Lower leg skin (tissue), 4 donors: ENCODE results near the gene CUL4A. TPM values are rescaled to one million over a fixed set of nuclear protein-coding genes. Genes with fewer than 3 reads are reported as not detected.

ENCODE experiments used
- DNase-seq, 2 donors: peaks; one replicate each; pipeline ENCODE4 v3.0.0-alpha.2; 2019; ENCODE audit warnings: low spot score in 2 of 2
- H3K4me3 ChIP-seq: fragments of 200-600 bp; sonication (generic); 2 replicates; pipeline ENCODE4 v1.5.1; 2017; ENCODE audit warnings: mild to moderate bottlenecking, low read depth; ENCODE audit not compliant: poor library complexity, severe bottlenecking
- CTCF ChIP-seq, 3 donors: fragments of 450-650 bp; IDR thresholded peaks; one replicate each; pipeline ENCODE4 v1.5.1; 2016; ENCODE audit warnings: antibody characterized with exemption in 3 of 3, mild to moderate bottlenecking in 3 of 3, moderate library complexity in 2 of 3
- POLR2A ChIP-seq, 2 donors: fragments of 450-650 bp; IDR thresholded peaks; one replicate each; pipeline ENCODE4 v1.6.1; 2016 to 2017; ENCODE audit warnings: antibody characterized with exemption in 2 of 2, mild to moderate bottlenecking in 1 of 2, moderate library complexity in 1 of 2
- WGBS, 2 donors: methylation state at CpG; one replicate each; pipeline ENCODE4 v1.1.5; 2018; 5-methylcytosine and 5-hydroxymethylcytosine counted together
- intact Hi-C: fragments of 100-400 bp; cut with DNase I; formaldehyde crosslinking; loops from one replicate; pipeline ENCODE4 v1.15.0; 2023; ENCODE audit warnings: low total_unique reads
- total RNA-seq, 4 donors: library from RNA; depleted of rRNA; stranded (reverse); fragments of >200 nt; gene quantifications; one replicate each; pipeline ENCODE4 v1.1.0, GENCODE V29; 2016

The CUL4A gene
- total RNA-seq, 4 donors from 2014 or later: 80.7 to 146 (median 105) TPM

GRCh38 chr13:113216254-113217048 lies 7.0 kb downstream of the CUL4A start:
- no peak overlapping the region for H3K4me3 ChIP-seq
- no peak for TF ChIP-seq POLR2A (IDR thresholded peaks at IDR 0.05)
- no peak for TF ChIP-seq CTCF (IDR thresholded peaks at IDR 0.05)
- WGBS, 2 donors: 25% methylated on average over 7 of the region's 7 CpGs
- DNase-seq: no peak
- intact Hi-C loops: no loop called here

GRCh38 chr13:113218586-113218985 lies 9.2 kb downstream of the CUL4A start:
- H3K4me3 ChIP-seq: no peak overlapping the region
- no peak for DNase-seq
- WGBS, 2 donors: 85 to 89% methylated on average over 3 of the region's 3 CpGs
- intact Hi-C loops: no loop called here
- TF ChIP-seq CTCF (IDR thresholded peaks at IDR 0.05): no peak
- no peak for TF ChIP-seq POLR2A (IDR thresholded peaks at IDR 0.05)

GRCh38 chr13:113219256-113219940 lies 10.0 kb downstream of the CUL4A start:
- DNase-seq: no peak
- 89 to 91% methylated on average over 14 of the region's 14 CpGs for WGBS, 2 donors
- TF ChIP-seq CTCF (IDR thresholded peaks at IDR 0.05): no peak
- no peak for TF ChIP-seq POLR2A (IDR thresholded peaks at IDR 0.05)
- H3K4me3 ChIP-seq: no peak overlapping the region
- intact Hi-C loops: no loop called here

GRCh38 chr13:113220141-113220598 lies 10.8 kb downstream of the CUL4A start:
- no peak overlapping the region for H3K4me3 ChIP-seq
- TF ChIP-seq CTCF (IDR thresholded peaks at IDR 0.05): no peak
- no peak for TF ChIP-seq POLR2A (IDR thresholded peaks at IDR 0.05)
- intact Hi-C loops: no loop called here
- WGBS, 2 donors: 78% methylated on average over 13 of the region's 13 CpGs
- DNase-seq: no peak

- H3K4me3 ChIP-seq: no peak overlapping the region
- intact Hi-C loops: no loop called here
- TF ChIP-seq POLR2A (IDR thresholded peaks at IDR 0.05): no peak
- no peak for TF ChIP-seq CTCF (IDR thresholded peaks at IDR 0.05)
- DNase-seq: no peak
- WGBS, 2 donors: 92 to 94% methylated on average over 7 of the region's 7 CpGs
Measured at GRCh38 chr13:113220877-113221276, 11.5 kb downstream of the CUL4A start.
